HepG2 (cell line): Measurements from ENCODE around the gene PANK2. TPM values are rescaled to one million over a fixed set of nuclear protein-coding genes. Genes with fewer than 3 reads are reported as not detected.

ENCODE experiments used
- ATRX ChIP-seq: sonication (generic); formaldehyde crosslinking; IDR thresholded peaks from 2 replicates; pipeline ENCODE4 v1.4.0; 2020; ENCODE audit warnings: missing genetic modification reagents, borderline replicate concordance
- FOSL2 ChIP-seq: sonication (generic); formaldehyde crosslinking; IDR thresholded peaks from 2 replicates; pipeline ENCODE4 v1.4.0; 2020; ENCODE audit warnings: missing genetic modification reagents
- HHEX ChIP-seq: IDR thresholded peaks from 2 replicates; pipeline ENCODE4 v1.6.1; 2016; ENCODE audit warnings: control low read depth
- HNRNPLL ChIP-seq: fragments of 200-400 bp; formaldehyde crosslinking; IDR thresholded peaks from 2 replicates; pipeline ENCODE4 v1.6.1; 2017; ENCODE audit warnings: mild to moderate bottlenecking, low read depth, low read length; ENCODE audit not compliant: poor library complexity, severe bottlenecking
- MTF1 ChIP-seq: sonication (generic); formaldehyde crosslinking; IDR thresholded peaks from 2 replicates; pipeline ENCODE4 v1.5.0; 2020; ENCODE audit warnings: missing genetic modification reagents
- MYNN ChIP-seq: sonication (generic); formaldehyde crosslinking; IDR thresholded peaks from 2 replicates; pipeline ENCODE4 v1.4.0; 2020; ENCODE audit warnings: mild to moderate bottlenecking, low read depth, missing genetic modification reagents
- TCF12 ChIP-seq, 2 experiments: fragments of 450-650 bp in 1 of 2; sonication (generic) in 1 of 2; formaldehyde crosslinking in 1 of 2; IDR thresholded peaks; 2 replicates each; pipeline versions ENCODE4 v1.6.1 to v1.8.0; 2017 to 2022; ENCODE audit warnings: antibody characterized with exemption in 1 of 2, mild to moderate bottlenecking in 1 of 2, missing genetic modification reagents in 1 of 2, moderate library complexity in 1 of 2
- ZFP41 ChIP-seq: sonication (generic); formaldehyde crosslinking; IDR thresholded peaks from 2 replicates; pipeline ENCODE4 v1.4.0; 2020; ENCODE audit warnings: mild to moderate bottlenecking, missing genetic modification reagents, borderline replicate concordance
- ZMAT3 ChIP-seq: sonication (generic); formaldehyde crosslinking; conservative IDR thresholded peaks from 2 replicates; pipeline ENCODE4 v1.7.0; 2021; ENCODE audit warnings: missing genetic modification reagents
- ZNF142 ChIP-seq: sonication (generic); formaldehyde crosslinking; IDR thresholded peaks from 2 replicates; pipeline ENCODE4 v1.4.0; 2020; ENCODE audit warnings: missing genetic modification reagents
- ZNF367 ChIP-seq: sonication (generic); formaldehyde crosslinking; IDR thresholded peaks from 2 replicates; pipeline ENCODE4 v1.4.0; 2020; ENCODE audit warnings: missing genetic modification reagents, borderline replicate concordance
- polyA plus RNA-seq, 8 experiments: library from polyadenylated mRNA; depleted of rRNA in 3 of 8; stranded (reverse) in 7 of 8; unstranded in 1 of 8; fragments of >200 nt; fragmentation: Illumina TruSeq in 4 of 8; extraction: Trizol in 4 of 8; gene quantifications; 2 replicates each; pipeline versions ENCODE4 v1.2.1 to v1.2.3, GENCODE V29; 2011 to 2016; ENCODE audit warnings: low read depth in 4 of 8, missing spikeins in 1 of 8, mixed read lengths in 1 of 8; ENCODE audit not compliant: insufficient read depth in 1 of 8
- total RNA-seq, 5 experiments: library from RNA; depleted of rRNA; stranded (reverse); fragments of >200 nt; fragmentation: Illumina TruSeq; extraction: Trizol; gene quantifications; 2 replicates each; pipeline ENCODE4 v1.2.3, GENCODE V29; 2016; ENCODE audit warnings: low read depth in 1 of 5
- TF ChIP-seq, protein P1 (sequence below): sonication (generic); formaldehyde crosslinking; IDR thresholded peaks from 2 replicates; pipeline ENCODE4 v1.4.0; 2020; ENCODE audit warnings: low read depth, missing genetic modification reagents
- TF ChIP-seq, protein P2 (sequence below): sonication (generic); formaldehyde crosslinking; IDR thresholded peaks from 2 replicates; pipeline ENCODE4 v1.4.0; 2020; ENCODE audit warnings: missing genetic modification reagents
- TF ChIP-seq, protein P3 (sequence below): sonication (generic); formaldehyde crosslinking; IDR thresholded peaks from 2 replicates; pipeline ENCODE4 v1.5.0; 2020; ENCODE audit warnings: missing genetic modification reagents

The PANK2 gene
- total and polyA plus RNA-seq, 2 of the 13 experiments (the other 11 are each of a cell fraction or from before 2014, with no cell fraction given) = 39.2 to 123 TPM

- TF ChIP-seq, protein P1, sequence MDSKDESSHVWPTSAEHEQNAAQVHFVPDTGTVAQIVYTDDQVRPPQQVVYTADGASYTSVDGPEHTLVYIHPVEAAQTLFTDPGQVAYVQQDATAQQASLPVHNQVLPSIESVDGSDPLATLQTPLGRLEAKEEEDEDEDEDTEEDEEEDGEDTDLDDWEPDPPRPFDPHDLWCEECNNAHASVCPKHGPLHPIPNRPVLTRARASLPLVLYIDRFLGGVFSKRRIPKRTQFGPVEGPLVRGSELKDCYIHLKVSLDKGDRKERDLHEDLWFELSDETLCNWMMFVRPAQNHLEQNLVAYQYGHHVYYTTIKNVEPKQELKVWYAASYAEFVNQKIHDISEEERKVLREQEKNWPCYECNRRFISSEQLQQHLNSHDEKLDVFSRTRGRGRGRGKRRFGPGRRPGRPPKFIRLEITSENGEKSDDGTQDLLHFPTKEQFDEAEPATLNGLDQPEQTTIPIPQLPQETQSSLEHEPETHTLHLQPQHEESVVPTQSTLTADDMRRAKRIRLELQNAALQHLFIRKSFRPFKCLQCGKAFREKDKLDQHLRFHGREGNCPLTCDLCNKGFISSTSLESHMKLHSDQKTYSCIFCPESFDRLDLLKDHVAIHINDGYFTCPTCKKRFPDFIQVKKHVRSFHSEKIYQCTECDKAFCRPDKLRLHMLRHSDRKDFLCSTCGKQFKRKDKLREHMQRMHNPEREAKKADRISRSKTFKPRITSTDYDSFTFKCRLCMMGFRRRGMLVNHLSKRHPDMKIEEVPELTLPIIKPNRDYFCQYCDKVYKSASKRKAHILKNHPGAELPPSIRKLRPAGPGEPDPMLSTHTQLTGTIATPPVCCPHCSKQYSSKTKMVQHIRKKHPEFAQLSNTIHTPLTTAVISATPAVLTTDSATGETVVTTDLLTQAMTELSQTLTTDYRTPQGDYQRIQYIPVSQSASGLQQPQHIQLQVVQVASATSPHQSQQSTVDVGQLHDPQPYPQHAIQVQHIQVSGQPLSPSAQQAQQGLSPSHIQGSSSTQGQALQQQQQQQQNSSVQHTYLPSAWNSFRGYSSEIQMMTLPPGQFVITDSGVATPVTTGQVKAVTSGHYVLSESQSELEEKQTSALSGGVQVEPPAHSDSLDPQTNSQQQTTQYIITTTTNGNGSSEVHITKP (CRISPR knock-in tag) = 0 out of 2 replicates have a peak, but pooled peaks have one; percentile 16
- TF ChIP-seq, protein P2, sequence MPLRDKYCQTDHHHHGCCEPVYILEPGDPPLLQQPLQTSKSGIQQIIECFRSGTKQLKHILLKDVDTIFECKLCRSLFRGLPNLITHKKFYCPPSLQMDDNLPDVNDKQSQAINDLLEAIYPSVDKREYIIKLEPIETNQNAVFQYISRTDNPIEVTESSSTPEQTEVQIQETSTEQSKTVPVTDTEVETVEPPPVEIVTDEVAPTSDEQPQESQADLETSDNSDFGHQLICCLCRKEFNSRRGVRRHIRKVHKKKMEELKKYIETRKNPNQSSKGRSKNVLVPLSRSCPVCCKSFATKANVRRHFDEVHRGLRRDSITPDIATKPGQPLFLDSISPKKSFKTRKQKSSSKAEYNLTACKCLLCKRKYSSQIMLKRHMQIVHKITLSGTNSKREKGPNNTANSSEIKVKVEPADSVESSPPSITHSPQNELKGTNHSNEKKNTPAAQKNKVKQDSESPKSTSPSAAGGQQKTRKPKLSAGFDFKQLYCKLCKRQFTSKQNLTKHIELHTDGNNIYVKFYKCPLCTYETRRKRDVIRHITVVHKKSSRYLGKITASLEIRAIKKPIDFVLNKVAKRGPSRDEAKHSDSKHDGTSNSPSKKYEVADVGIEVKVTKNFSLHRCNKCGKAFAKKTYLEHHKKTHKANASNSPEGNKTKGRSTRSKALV = 0 out of 2 replicates have a peak, but pooled peaks have one; percentile 14
- TF ChIP-seq ZNF367 (CRISPR knock-in tag) (no peak), ATRX (CRISPR knock-in tag) (no peak), FOSL2 (peak; percentile 62), TCF12 (IDR thresholded peaks at IDR 0.05) (no peak), TCF12 (CRISPR knock-in tag; IDR thresholded peaks at IDR 0.05) (peak; percentile 96), MTF1 (no peak), ZFP41 (CRISPR knock-in tag) (peak; percentile 97; the same call in 1 of the 2 replicates), ZNF142 (peak; percentile 71), HHEX (peak; percentile 7; the same call in 1 of the 2 replicates), HNRNPLL (peak; percentile 96), MYNN (CRISPR knock-in tag) (peak; percentile 85; the same call in 1 of the 2 replicates), ZMAT3 (CRISPR knock-in tag) (peak; percentile 76)
- TF ChIP-seq, protein P3, sequence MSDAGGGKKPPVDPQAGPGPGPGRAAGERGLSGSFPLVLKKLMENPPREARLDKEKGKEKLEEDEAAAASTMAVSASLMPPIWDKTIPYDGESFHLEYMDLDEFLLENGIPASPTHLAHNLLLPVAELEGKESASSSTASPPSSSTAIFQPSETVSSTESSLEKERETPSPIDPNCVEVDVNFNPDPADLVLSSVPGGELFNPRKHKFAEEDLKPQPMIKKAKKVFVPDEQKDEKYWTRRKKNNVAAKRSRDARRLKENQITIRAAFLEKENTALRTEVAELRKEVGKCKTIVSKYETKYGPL (CRISPR knock-in tag) = no peak
Observed at GRCh38 chr20:3888622-3889488, at the start of gene PANK2 (continued).
